NCI-H1436 (cell line): Measurements from ENCODE around the gene RIPK3.
"Not testable (repeated sequence)": the region's sequence is repeated elsewhere in the genome, so short reads cannot be mapped to it uniquely, and the experiment has no call there.

ENCODE experiments used
- DNase-seq: peaks from one replicate; lab custom pipeline; 2025; lab: John Stamatoyannopoulos, UW

The RIPK3 gene

GRCh38 chr14:24347134-24347533, 7.3 kb upstream of the RIPK3 start:
- DNase-seq: no peak

DNA sequence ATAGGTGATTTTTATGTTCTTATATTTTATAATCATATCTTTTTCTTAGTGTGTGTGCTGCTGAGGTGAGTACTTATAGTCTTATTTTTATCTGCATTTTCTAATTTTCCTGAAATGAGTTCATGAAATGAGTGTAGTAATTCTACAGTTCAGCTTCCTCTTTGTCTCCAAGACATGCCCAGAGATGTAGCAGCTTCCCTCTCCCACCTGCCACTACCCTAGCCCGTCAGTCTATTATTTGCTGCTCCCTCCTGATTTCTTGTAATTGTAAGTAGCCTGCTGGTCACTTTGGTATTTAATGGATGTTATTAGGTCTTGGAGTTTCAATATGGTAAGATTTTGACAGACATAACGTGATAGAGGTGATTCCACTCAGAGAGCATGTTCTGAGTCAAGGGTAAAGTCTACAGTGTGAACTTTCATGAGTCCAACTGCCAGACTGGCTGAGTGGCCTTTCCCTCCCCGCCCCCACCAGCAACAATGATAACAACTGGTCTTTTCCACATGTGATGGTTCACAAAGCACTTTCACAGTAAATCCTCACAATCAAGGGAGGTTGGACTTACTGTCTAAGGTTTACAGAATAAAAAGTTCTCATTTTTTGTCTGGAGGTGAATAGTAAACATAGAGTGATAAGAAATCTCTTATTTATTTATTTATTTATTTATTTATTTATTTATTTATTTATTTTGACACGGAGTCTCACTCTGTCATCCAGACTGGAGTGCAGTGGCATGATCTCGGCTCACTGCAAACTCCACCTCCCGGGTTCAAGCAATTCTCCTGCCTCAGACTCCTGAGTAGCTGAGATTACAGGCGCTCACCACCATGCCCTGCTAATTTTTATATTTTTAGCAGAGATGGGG, 4.2 kb upstream of the RIPK3 start:
- no peak for DNase-seq

DNA sequence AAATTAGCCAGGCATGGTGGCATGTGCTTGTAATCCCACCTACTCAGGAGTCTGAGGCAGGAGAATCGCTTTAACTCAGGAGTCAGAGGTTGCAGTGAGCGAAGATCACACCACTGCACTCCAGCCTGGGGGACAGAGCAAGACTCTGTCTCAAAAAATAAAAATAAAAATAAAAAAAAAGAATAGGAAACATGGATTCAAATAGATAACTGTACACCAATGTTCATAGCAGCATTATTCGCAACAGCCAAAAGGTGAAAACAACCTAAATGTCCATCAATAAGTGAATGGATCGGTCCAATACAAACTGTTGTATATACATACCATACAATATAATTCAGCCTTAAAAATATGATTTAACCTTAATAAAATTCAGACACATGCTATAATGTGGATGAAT, 3.1 kb upstream of the RIPK3 start:
- no peak for DNase-seq

- no peak for DNase-seq
These were observed 815 bp upstream of the RIPK3 start for GRCh38 chr14:24340606-24341005.

GRCh38 chr14:24338843-24339242, 948 bp downstream of the RIPK3 start:
- no peak for DNase-seq

GRCh38 chr14:24337824-24338175, 2.0 kb downstream of the RIPK3 start:
- DNase-seq: no peak

DNA sequence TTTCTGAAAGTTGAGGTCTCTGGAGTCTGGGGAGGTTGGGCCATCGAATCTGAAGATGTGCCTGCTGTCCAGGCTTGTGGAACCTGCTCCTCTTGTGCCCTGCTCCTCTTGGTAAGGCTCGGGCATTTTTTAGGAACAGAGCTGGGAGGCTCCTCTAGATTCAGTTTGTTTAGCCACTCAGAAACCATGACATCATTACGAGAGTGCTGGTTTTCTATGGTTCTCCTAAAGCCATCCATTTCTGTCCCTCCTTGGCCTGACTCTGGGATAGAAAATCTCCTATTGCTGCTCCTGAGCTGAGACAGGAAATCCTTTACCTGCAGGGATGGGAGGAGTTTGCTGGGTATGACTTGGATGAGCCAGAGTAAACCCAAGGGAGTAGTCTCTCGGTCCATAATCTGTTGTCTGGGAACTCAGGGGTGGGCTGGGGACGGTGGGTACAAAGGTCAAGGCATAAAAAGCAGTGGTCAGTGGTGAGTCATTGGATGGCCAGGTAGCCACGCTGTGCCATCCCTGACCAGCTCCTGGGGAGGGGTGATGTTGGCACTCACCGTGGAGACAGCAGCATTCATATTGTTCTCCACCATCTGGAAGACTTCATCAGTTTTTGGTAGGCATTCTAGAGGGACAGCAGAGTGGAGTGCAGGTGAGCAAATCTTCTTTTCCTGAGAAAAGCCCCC, 2.5 kb downstream of the RIPK3 start:
- no peak for DNase-seq

DNA sequence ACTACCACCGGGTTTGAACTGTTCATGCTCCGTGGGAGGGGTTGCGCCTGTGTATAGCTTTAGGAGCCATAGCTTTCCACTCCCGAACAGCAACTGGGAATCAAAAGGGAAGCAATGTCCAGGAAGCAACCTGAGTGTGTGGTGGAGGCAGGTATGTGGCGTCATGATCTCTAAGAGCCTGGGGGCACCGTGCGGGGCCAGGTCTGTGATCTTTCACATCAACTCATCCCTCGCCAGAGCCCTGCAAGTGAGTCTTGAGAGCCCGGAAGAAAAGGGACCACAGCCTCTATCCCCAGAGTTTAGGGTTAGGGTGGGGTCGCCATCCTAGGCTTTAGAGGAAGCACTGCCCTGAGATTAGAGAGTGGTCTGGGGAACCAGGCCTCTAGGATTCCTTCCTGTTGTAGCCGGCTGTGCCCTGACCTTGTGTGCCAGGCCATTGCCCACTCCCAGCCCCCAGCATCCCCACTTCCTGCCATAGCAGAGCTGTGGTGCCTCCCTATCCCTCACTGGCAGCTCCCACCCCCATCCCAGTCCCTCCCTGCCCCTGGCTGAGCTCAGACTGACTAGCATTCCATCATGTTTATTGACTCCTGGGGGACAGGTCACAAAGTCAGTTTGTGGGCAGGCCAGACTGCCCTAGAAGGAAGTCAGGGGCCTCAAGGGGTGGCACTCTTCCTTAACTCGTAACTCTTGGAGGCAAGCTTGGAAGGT, 4.2 kb downstream of the RIPK3 start:
- no peak for DNase-seq

GRCh38 chr14:24334431-24335291, 5.1 kb downstream of the RIPK3 start, which contains the start of gene ADCY4:
Gene ADCY4, minus strand, starts transcription at chr14:24335071. Its CDS starts 419 bp downstream, at chr14:24334652.
- DNase-seq: no peak

DNA sequence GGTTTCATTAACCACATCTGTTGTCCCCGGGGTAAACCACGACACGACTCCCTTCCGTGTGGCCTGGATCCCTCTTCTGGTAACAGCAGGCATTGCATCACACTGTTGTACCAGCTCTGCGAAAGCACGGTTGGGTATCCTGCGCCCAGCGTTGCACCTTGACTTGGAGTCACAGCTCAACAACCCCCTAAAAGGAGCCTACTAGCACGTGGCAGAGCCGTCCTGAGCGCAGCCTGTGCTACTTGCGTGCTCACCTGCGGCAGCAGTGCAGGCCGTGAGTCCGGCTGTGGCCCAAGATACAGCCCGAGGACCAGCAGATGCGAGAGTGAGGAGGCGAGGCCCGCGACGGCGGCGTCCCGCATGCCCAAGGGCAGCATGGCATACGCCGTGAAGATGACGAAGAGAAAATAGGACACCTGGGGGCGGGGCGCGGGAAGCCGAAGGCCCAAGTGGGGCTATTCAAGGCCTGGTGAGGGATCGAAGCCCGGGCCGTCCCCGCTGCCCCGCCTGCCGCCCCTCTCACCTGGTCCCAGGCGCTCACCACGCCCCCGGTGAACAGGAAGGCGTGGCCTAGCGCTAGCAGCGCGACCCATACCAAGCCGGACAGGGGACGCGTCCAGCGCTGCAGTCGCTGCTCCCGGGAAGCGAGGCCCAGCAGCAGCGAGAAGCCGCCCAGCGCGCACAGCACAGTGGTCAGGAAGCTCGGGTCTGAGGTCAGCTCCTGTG, 7.4 kb downstream of the RIPK3 start:
- DNase-seq: peak; percentile 77

GRCh38 chr14:24331731-24332267, 8.0 kb downstream of the RIPK3 start:
- DNase-seq: no peak

GRCh38 chr14:24330973-24331674, 8.7 kb downstream of the RIPK3 start:
- no peak for DNase-seq

DNA sequence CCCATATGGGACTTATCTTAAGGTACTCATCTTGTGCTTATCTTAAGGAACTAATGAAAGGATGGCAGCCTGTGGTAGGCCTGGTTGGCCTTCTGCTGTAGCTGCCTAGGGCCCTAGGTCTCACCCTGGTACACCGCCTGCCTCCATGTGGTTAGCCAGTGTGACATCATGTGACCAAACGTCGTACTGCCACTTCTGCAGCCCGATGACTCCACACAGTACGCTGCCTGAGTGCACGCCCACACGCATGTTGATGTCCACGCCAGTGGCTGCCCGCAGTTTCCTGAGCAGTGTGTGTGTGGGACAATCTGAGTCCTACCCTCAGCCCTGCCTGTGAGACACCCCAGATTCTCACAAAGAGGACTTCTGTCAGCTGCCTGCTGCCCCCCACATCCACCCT, 10.1 kb downstream of the RIPK3 start:
- DNase-seq: no peak

DNA sequence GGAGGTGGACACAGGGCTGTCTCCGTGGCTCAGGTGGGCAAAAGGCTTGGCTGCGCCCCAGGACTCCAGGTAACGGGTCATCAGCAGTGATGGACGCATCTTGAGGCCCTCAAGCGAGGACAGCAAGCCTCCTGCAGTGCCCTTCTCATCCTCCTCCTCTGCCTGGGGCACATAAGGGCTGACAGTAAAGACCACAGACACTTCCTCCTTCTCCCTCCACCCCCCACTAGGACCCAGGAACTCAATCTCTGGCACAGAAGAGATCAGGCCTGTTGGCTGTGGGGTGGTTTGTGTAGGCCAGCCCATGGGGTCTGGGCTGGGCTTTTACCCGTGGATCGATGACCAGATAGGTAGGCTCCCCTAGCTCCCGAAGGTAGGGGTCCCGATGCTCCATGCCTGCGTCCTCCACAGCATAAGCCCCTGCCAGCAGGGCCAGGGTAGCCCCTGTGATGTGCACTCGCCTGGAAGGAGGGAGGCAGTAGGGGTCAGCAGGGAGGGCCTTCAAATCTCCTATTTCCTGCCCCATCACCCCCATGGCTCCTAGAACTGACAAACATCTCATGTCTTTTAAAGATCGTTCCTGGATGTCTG, 10.6 kb downstream of the RIPK3 start:
- no peak for DNase-seq

DNA sequence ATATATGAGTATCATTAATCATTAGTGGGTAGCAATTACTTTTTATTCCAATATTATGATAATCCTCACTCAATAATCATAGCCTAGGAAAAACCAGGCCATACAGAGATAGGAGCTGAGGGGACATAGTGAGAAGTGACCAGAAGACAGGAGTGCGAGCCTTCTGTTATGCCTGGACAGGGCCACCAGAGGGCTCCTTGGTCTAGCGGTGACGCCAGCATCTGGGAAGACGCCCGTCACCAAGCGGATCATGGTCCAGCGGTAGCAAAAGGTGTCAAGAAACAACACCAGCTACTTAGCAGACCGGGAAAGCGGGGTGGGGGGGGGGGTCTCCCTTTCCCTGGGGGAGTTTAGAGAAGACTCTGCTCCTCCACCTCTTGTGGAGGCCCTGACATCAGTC, 11.9 kb downstream of the RIPK3 start:
- DNase-seq: not testable (repeated sequence)

GRCh38 chr14:24327303-24327702, 12.5 kb downstream of the RIPK3 start:
- DNase-seq: no peak

DNA sequence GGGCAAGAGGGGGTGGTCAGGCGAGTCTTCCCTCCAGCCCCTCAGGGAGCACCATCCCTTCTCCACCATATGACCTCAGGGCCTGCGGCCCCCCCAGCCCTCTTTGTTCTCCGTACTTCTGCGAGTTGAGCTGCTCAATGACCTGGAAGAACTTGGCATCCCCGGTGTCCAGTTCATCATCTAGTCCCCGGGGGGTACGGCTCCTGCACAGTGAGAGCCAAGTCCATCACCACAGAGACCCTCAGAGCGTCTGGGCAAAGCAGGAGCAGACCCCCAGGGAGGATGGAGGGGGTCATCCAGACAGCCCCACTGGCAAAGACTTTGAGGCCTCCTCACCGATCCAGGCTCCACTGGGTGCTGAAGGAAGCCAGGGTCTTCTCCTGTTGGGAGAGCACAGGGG, 13.8 kb downstream of the RIPK3 start:
- no peak for DNase-seq

GRCh38 chr14:24325041-24325530, 14.7 kb downstream of the RIPK3 start:
- no peak for DNase-seq

DNA sequence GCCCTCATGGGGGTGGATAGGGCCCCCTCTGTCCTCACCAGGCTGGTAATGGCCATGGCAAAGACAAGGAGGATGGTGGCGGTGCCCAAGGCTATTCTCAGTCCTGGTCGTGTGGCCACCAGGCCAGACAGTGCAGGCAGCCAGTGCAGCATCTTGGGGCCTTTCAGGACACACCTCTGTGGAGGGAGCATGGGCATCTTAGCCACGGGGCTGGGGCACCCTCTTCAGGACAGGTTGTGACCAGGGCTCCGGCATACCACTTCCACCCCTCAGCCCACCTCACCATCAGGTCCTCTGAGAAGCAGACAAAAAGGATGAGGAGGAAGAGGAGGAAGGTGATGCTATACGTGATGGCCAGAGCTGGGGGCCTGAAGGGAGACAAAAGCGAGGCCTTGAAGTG, 15.8 kb downstream of the RIPK3 start:
- DNase-seq: no peak

DNA sequence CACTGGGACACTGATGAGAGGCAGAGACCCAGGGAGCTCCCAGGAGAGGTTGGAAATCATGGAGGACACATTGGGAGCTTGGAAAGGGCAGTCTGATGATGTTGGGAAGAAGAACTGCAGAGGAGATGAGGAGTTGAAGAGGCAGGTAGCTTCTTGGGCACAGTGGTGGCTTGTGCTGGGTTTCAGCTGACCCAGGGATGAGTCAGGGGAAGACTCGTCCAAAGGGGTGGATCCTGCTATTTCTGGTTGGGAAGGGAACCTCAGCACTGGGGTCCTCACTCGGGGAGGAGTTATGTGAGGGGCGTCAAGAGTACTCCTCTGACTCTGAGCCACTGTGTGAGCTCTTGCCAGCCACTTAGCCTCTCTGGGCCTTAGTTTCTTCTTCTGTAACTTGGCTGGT, 16.4 kb downstream of the RIPK3 start:
- no peak for DNase-seq
